T-helper 2 cell treated with Interferon-gamma antibody and Interleukin-4, amounts not matched to agents 100 ng/mL and 5 ng/mL, for 36 hours (primary cell): Measurements from ENCODE around the gene CTIF. TPM values are rescaled to one million over a fixed set of nuclear protein-coding genes. Genes with fewer than 3 reads are reported as not detected.

Experiments
- intact Hi-C: fragments of 100-400 bp; cut with micrococcal nuclease; formaldehyde crosslinking; loops from one replicate; pipeline ENCODE4 v1.15.1; 2023
- total RNA-seq: library from RNA; stranded (reverse); gene quantifications from 2 replicates; pipeline ENCODE4 v1.2.3, GENCODE V29; 2022

Gene CTIF
- total RNA-seq, 1 donor from 2014 or later, result 2.4 TPM

DNA sequence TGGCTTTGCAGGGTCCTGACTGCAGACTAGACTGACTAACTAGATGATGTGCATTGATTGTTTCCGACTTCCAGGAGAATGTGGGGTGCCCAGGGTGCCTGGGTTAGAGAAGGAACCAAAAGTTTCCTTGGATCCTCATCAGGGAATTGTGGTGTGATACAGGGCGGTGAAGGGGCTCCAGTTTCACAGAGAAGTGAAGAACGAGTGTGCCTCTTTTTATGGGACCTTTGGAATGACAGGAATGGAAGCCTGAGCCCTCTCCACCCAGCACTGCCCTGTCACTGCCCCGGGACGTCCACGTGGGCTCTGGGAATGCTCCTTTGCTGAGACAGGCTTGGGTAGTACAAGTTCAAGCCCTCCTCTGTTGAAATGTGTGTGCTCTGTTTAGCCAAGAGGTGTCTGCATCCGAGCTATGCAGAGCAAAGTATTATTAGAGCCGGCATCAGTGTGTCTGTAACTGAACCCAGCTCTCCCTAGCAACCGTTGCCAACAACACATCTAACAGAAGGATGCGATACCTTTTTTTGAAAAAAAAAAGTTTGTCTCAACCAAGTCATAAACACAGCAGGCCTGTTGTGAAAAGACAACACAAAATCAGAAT, 228.4 kb downstream of the CTIF start:
- intact Hi-C loops, result no loop called here

DNA sequence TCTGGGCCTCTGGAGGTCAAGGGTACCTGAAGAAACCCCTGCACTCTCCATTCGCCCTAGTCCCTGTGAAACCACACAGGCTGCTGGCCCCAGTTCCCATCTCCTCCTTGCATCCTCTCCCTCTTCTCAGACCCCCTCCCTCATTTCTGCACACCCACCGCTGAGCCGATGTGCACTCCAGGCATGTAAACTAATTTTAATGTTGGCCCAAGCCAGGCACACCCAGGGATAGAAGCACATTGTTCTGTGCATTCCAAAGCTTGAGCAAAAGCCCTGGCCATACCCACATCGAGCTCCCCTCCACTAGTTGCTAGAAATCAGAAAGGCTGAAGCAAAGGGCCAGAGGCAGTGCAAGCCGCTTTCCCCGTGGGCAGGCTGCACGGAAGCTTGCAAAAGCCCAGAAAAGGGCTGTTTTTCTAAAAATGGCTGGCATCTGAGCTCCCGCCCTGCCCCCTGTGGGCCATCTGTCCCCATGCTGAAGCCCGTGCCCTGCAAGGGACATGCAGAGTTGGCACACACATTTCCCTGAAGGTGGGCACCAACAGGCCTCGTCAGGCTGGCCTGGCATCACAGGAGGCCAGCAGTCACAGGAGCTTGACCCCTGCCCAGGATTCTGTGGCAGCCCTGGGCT, 230.3 kb downstream of the CTIF start:
- intact Hi-C loops, result no loop called here

DNA sequence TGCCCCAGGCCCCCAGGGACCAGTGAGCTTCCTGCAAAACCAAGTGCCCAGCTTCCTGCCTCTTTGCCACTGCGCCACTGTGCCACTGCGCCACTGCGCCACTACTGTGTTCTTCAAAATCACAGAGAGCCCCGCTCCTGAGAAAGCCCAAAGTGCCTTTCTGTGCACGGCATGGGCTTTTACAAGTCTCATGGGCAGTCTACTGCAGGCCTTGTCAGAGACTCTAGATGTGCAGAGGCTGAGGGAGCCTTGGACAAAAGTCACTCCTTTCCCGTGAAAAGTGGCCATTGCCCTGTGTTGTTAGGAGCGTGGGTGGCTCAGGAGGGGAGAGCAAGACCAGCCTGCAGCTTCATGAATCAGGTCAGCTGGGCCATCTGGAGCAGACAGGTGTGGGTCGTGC, 231.4 kb downstream of the CTIF start:
- intact Hi-C loops, result loop anchor here (5.0 to 10.0 kb wide), 2 partner anchors 93 to 405 kb away; no protein-coding TSS in a partner anchor

DNA sequence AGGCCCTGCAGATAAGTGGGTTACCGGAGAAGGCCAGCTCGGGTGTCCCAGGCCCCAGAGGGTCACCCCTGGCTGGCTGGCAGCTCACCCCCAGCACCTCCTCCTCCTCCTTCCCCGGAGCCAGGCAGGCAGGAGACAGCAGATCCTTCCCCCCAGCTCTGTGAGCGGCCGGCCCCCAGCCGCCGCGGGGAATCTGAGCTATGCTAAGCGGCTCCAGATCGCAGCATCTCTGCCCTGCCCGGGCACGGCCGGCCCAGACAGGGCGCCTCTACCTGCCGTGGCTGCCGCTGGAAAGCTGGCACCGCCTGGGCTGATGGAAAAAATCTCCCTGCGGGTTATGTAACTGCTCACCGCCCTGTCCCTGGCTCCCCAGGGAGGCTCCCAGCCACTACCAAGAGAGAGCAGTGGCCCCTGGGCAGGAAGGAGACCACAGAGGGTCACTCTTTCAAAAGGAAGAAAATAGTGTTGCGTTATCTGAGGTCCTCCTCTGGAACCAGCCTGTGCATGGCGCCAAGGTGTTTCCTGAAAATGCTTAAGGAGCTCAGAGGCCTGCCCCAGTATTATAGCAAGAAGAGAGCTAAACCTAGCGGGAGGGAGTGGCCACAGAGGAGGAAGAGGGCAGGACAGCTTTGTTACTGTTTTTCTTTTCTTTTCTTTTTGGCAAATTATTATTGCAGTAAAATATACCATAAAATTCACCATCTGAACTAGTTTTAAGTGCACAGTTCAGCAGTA, 233.0 kb downstream of the CTIF start:
- intact Hi-C loops, result loop anchor here (5.0 to 10.0 kb wide), 2 partner anchors 95 to 403 kb away; no protein-coding TSS in a partner anchor

DNA sequence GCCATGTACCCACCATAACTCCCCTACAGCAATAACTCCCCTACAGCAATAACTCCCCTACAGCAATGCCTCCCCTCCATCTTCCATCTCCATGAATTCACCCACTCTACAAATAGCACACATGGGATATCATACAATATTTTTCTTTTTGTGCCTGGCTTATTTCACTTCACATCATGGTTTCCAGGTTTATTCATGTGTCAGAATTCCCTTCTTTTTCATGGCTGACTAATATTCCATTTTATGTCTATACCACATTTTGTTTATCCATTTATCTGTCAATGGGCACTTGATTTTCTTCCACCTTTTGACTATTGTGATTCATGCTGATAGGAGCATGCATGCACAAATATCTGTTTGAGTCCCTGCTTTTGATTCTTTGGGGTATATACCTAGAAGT, 233.6 kb downstream of the CTIF start:
- intact Hi-C loops, result loop anchor here (5.0 to 10.0 kb wide), 2 partner anchors 95 to 402 kb away; no protein-coding TSS in a partner anchor

DNA sequence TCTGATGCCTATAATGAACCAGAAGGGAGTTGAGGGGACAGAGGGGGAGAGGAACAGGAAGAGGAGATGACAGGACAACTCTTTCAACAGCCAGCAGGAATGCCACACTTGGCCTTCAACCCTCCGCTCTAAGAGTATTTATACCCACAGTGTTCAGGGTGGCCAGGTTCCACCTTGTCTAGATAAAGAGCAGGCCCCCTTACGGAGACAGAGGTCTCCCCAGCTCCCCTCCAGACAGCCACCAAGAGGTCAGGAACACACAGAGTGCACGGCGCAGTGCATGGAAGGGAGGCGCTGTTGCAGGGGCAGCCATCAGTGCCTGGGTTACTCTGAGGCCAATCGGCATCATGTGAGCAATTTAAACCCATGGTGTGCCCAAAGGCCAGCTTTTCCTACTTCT, 235.0 kb downstream of the CTIF start:
- intact Hi-C loops, result loop anchor here (5.0 to 10.0 kb wide), 2 partner anchors 97 to 401 kb away; no protein-coding TSS in a partner anchor

DNA sequence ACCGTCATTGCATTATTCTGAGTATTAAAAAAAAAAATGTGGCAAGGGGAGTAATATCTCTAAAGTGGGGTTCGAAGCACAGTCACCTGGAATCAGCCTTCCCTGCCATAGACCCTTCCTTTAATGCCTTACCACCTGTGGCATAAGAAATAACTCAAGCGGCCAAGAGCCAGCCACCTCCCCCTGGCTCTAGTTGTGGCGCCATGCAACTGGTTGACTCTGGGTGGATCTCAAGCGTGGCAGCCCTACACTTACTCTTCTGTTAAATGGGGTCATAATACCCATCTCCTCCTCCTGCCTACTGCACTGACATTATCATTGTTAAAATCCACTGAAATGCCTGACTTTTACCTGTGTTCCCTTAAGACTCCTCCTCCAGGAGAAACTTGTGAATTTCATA, 236.1 kb downstream of the CTIF start:
- intact Hi-C loops, result loop anchor here (5.0 to 10.0 kb wide), 3 partner anchors 57 to 400 kb away; no protein-coding TSS in a partner anchor

DNA sequence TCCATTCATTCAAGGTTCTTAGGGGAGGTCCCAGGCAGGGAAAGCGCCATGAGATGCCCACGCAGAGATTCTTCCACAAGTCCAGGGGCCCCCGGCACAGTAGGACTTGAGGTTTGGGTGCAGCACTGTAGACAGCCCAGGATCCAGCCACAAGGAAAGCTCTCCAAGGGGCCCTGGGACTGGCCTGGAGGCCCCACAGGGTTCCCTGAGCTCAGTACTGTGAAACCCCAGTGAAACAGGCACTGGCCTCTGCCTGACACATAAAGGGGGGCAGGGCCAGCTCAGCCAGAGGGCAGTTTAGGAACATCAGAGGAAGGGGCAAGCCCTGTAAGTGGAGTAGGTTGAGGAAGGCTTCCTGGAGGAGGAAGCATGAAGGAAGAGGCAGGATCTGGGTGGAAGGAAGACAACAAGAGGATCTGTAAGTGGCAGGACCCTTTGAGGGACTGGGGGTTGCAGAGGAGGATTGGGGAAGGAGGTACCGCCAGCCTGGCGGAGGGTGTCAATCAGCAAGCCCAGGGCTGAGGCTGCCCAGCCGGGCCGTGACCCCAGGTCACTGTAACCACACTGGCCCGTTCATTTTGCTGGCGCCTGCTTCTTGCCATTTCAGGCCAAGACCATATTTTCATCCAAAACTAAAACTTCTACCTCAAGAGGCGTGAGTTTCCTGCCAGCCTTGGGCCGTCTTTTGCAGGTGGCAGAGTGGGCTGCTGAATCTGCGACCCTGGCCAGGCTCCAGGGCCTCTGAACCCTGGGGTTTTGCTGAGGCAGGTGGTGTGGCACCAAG, 236.7 kb downstream of the CTIF start:
- intact Hi-C loops, result loop anchor here (2.0 to 10.0 kb wide), 3 partner anchors 57 to 399 kb away; no protein-coding TSS in a partner anchor

DNA sequence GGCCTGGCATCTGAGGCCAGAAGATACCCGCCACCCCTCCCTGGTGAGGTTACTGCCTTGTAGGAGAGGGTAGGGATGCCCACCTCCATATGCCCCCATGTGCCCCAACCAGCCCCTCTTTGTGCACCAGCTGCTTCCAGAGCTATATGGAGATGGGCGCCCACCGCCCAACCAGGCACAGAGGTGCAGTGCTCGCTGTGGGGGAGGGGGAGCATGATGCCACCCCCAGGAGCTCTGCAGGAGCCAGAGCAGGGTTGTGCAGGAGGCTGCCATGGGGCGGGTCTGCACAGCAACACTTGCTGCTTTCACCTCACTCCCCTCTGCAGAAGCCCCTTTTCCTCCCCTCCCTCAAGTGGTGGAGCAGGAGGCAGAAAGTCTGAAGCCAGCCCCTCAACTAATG, 237.3 kb downstream of the CTIF start:
- intact Hi-C loops, result loop anchor here (2.0 to 10.0 kb wide), 3 partner anchors 56 to 399 kb away; no protein-coding TSS in a partner anchor

DNA sequence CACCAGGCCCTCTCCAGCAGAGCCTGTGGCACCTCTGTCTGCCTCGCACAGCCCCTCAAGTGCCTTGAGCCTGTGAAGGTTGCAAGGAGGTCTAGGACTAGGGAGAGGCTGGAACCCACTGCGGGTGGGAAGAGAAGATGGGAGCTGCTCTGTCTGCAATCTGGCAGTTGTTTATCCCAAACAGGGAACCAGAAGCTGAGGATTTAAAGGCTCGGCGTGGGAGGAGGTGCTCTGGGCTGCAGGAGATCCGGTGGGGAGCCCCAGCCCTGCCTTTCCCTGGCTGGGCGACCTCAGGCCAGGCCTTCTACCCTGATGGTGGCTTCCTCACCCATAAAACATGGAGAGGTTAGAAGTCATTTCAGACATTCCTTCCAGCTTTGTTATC, 237.8 kb downstream of the CTIF start:
- intact Hi-C loops, result loop anchor here (1.0 to 10.0 kb wide), 4 partner anchors 56 to 398 kb away; no protein-coding TSS in a partner anchor

DNA sequence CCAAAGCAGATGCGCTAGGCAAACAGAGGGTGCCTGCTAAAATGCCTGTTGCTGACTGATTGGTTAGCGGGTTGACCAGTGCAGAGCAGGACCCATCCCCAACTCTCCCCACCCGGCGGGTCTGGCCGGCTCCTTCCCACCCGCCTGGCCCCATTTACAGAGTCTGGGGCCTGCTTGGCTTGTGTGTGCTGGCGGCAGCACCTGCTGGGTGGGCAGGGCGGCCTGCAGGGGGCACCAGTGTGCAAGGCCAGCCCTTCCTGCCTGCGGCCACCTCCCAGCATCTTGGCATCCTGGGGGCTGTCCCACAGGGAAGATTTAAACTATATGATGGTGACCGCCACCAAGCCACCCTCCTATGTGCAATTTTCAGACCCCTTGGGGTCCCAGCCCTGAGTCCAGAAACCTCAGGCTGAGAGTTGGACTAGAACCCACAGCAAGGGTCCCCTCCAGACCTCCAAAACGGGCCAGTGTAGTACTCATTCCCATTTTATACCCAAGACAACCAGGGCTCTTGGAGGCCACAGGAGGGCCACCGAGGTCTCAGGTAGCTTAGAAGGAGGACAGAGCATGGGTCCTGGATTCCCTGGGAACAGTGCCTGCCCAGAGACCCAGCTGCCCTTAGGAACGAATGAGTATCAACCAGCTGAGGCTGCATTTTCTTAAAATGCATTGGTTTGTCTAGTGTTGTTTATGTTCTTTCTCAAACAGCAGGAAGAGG, 238.4 kb downstream of the CTIF start:
- intact Hi-C loops, result loop anchor here (1.0 to 10.0 kb wide), 4 partner anchors 55 to 398 kb away; no protein-coding TSS in a partner anchor

DNA sequence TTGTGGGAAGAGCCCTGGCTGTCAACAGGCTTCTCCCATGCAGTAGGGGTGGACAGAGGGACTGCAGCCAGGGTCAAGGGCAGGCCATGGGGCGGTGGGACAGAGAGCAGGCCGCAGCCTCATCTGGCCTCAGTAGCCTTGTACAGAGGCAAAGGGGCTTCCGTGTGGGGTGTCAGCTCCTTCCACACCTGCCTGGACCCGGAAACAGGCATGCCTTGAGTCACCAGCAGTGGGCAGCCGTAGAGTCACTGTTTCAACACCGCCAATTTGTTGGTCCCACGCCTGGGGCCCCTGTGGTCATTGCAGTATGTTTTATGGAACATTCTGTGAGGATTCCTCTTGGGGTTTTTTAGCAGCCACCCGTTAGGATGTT, 238.9 kb downstream of the CTIF start:
- intact Hi-C loops, result loop anchor here (1.0 to 10.0 kb wide), 4 partner anchors 55 to 397 kb away; no protein-coding TSS in a partner anchor

DNA sequence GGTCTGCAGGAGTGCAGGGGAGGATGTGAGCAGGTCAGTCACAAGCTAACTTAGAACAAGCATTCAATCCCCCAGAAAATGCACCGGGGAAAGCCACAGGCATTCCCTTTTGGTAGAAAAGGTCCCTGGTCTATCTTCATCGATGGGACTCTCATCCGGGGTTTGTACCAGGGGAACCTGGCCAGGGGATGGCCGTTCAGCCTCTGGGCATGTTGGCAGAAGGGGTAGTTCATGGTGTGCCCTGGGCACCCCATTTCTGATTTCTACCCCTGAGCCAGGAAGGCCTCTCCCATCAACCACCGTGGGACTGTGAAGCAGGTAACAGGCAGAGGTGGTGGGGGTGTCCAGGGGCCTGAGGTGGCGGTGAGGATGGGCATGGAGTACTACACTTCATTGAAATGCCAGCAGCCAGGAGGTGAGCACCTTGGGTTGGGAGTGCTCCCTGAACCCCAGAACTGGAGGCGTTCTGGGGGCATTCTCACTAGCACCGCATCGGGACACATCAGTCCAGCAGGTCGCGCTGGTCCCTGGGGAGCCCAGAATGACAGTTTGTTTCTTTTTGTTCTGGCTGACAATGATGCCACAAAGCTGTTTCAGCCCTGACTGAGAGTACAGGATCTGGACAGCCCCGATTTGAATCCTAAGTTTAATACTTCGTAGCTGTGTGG, 239.6 kb downstream of the CTIF start:
- intact Hi-C loops, result loop anchor here (5.0 to 10.0 kb wide), 2 partner anchors 54 to 396 kb away; no protein-coding TSS in a partner anchor

DNA sequence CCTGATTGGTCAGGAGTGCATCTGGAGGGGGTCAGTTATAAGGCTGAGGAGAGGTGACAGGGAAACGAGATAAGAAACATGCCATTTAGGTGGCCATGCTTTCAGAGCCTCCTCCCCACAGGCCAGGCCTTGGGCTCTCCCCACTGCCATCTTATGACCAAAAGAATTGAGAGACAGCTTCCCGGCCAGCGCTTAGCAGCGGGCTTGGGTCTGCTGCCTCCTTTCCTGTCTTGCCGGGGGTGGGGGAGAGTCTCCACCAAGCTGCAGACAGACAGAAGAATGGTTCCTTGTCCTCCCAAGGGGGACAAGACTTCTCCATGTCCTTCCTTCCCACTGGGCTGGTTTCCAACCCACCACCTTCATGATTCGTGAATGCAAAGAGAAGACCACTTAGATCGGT, 240.6 kb downstream of the CTIF start:
- intact Hi-C loops, result loop anchor here (5.0 to 10.0 kb wide), 2 partner anchors 53 to 395 kb away; no protein-coding TSS in a partner anchor

DNA sequence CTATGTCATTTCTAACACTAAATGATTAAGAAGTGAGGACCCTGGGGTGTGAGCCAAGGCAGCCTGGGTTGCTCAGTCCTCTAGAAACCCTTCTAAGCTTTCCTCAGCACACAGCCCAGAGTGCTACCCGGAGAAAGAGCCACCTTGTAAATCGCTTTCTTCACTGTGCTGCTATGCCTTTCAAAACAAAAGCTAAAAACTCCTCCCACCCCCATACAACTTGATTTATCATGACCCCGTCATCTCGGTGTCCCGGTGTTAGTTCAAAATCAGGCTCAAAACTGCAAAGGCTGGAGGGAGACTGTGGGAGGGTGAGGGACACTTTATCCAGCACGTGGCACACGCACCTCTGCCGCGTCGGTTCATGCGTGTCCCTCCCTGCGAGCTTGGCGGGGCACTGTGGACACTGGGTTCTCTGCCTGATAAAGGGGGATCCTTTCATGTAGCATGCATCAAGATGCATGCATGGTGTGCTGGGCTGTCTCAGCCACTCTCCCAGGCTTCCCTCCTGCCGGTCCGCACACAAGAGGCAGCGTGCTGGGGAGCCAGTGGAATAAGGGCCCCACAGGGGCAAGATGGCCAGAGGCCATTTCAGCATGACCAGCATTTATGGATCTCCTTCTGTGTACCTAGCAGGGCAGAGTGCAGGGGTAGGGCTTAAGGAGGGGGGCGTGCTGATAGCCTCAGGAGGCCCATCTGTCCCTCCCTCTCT, 241.5 kb downstream of the CTIF start:
- intact Hi-C loops, result no loop called here

DNA sequence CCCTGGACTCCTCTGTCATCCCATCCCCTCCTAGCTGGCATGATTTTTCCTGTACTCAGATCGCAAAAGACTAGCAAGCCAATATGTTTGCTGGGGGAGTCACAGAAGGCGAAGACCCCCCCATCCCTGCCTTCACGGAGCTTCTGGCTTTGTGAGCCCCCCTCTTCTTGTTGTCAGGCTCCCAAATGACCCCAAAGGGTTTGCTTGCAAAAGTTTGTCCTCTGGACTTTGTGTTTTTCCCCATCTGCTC, 242.0 kb downstream of the CTIF start:
- intact Hi-C loops, result no loop called here

DNA sequence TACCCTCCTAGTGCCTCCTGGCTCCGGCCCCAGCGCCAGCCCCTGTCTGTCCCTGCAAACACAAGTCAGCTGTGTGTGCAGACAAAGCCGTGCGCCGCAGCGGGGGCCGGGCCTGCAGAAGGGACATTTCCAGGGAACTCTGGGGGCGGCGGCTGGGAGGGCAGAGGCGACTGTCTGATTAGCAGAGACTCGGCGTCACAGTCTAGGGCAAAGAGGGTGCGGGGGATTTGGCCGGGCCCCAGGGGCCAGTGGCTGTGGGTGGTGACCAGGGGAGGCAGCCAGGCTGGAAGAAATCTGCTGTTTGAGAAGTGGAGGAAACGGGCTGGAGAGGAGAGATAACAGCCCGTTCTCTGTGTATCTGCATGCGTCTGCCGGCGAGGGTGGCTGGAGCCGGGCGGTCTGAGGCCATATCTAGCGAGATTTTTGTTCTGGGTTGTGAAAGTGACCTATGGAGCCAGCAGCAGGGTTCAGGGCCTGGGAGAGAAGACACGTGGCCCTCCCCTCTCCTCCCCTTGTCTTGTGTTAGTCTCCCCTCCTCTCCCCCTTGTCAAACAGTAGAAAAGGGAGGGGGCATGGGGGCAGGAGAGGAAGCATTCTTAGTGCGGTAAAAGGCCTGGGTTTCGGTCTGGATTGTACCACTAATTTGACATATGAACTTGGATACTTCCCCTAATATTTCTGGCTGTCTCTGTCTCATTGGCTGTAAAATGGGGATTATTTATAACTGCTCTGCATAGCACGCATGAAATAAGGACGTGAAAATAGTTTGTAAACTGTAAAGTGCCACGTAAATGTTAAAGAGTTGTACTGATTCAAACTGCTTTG, 242.5 kb downstream of the CTIF start:
- intact Hi-C loops, result no loop called here

DNA sequence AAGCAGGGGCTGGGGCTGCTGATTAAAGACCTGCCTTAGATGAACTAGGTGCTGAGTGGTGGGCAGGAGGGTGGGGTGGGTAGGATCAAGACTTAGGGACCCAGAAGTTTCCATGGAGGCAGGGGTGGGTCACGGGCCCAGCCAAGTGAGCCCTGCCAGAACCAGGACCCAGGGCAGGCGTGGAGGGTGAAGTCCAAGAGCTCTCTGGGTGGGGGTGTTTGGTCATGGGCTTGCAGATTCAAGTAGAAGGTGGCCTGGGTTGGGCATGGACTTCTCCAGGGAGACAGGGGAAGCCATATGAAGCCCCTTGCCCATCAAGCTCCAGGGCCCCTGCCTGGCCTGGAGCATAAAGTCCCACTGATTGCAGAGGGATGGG, 243.1 kb downstream of the CTIF start:
- intact Hi-C loops, result no loop called here
